H1 (cell line): ENCODE results near the gene SGSH. TPM values are rescaled to one million over a fixed set of nuclear protein-coding genes. Genes with fewer than 3 reads are reported as not detected.

Source experiments
- EGR1 ChIP-seq: IDR thresholded peaks from 2 replicates; pipeline ENCODE4 v1.6.1; 2011; ENCODE audit warnings: low read depth, low read length, borderline replicate concordance
- RBBP5 ChIP-seq: IDR thresholded peaks from 2 replicates; pipeline ENCODE4 v1.7.1; 2012; ENCODE audit warnings: low read depth, mild to moderate bottlenecking, inconsistent platforms, low read length, moderate library complexity, borderline replicate concordance
- polyA plus RNA-seq, 7 experiments: library from polyadenylated mRNA; depleted of rRNA in 3 of 7; stranded (reverse) in 5 of 7; unstranded in 2 of 7; fragments of >200 nt in 5 of 7; fragments of 200-250 nt in 2 of 7; gene quantifications; 1 replicate in 5 of 7; 2 replicates in 1 of 7; 4 replicates in 1 of 7; pipeline versions ENCODE4 v1.2.1 to v1.2.3, GENCODE V29; 2011 to 2013; ENCODE audit warnings: missing spikeins in 2 of 7, mixed read lengths in 2 of 7
- total RNA-seq: library from RNA; stranded (reverse); fragmentation: NEBNext Ultra II Directional; extraction: Animal tissue kit (Norgen Biotek cat#: 25700); gene quantifications from 2 replicates; pipeline ENCODE4 v1.2.1, GENCODE V29; 2021

Gene SGSH
- total and polyA plus RNA-seq, 2 of the 8 experiments (the other 6 are each of a cell fraction or from before 2014, with no cell fraction given): 18.0 to 19.6 TPM

- TF ChIP-seq EGR1 (no peak), RBBP5 (no peak)
These were observed 49.3 kb upstream of the SGSH start (continued) for GRCh38 chr17:80269405-80269807.
